PFSK-1 (cell line): ENCODE measurements around the gene IL15.

Source experiments
- POLR2AphosphoS5 ChIP-seq: IDR thresholded peaks from 2 replicates; pipeline ENCODE4 v1.6.1; 2012; ENCODE audit warnings: low read depth, mild to moderate bottlenecking, control low read depth, low read length, moderate library complexity
- SIN3A ChIP-seq: IDR thresholded peaks from 2 replicates; pipeline ENCODE4 v1.6.1; 2012; ENCODE audit warnings: mild to moderate bottlenecking, low read length, moderate library complexity, borderline replicate concordance; ENCODE audit not compliant: insufficient read depth
- TF ChIP-seq, protein P1 (sequence below), 2 experiments: IDR thresholded peaks; 2 replicates each; pipeline versions ENCODE4 v1.6.1 to v1.8.0; 2011 to 2012; ENCODE audit warnings: low read depth in 2 of 2, low read length in 2 of 2, control low read depth in 1 of 2, inconsistent platforms in 1 of 2, mild to moderate bottlenecking in 1 of 2, moderate library complexity in 1 of 2; ENCODE audit not compliant: insufficient read depth in 1 of 2

DNA sequence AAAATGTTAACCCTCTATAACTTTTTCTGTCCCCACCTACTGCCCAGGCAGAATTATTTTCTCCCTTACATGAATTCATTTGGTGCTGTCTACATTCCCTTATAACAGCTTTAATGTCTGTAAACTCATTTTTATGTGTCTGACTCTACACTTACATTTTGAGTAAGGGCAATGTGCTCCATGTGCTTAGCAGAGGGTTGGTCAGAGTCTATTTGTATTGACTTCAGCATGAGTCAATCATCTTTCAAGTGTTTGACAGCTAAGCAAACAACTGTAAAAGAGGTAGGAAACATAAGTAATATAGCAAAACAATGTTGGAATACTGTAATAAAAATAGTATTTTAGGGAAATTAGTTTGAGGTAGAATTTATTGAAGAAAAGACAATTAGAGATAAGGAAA, 6.3 kb downstream of the IL15 start:
- TF ChIP-seq SIN3A: no peak
- no peak for TF ChIP-seq POLR2AphosphoS5
- TF ChIP-seq, protein P1, sequence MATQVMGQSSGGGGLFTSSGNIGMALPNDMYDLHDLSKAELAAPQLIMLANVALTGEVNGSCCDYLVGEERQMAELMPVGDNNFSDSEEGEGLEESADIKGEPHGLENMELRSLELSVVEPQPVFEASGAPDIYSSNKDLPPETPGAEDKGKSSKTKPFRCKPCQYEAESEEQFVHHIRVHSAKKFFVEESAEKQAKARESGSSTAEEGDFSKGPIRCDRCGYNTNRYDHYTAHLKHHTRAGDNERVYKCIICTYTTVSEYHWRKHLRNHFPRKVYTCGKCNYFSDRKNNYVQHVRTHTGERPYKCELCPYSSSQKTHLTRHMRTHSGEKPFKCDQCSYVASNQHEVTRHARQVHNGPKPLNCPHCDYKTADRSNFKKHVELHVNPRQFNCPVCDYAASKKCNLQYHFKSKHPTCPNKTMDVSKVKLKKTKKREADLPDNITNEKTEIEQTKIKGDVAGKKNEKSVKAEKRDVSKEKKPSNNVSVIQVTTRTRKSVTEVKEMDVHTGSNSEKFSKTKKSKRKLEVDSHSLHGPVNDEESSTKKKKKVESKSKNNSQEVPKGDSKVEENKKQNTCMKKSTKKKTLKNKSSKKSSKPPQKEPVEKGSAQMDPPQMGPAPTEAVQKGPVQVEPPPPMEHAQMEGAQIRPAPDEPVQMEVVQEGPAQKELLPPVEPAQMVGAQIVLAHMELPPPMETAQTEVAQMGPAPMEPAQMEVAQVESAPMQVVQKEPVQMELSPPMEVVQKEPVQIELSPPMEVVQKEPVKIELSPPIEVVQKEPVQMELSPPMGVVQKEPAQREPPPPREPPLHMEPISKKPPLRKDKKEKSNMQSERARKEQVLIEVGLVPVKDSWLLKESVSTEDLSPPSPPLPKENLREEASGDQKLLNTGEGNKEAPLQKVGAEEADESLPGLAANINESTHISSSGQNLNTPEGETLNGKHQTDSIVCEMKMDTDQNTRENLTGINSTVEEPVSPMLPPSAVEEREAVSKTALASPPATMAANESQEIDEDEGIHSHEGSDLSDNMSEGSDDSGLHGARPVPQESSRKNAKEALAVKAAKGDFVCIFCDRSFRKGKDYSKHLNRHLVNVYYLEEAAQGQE (IDR thresholded peaks at IDR 0.05; ENCODE audit: insufficient read depth in 1 of 2, low read depth in 2 of 2, low read length in 2 of 2): no peak
